HCT116 (cell line): ENCODE data around the gene NR1I3.

Experiments used
- JUND ChIP-seq: IDR thresholded peaks from 2 replicates; pipeline ENCODE4 v1.6.1; 2012
- POLR2AphosphoS5 ChIP-seq: IDR thresholded peaks from 2 replicates; pipeline ENCODE4 v1.6.1; 2011; ENCODE audit warnings: mild to moderate bottlenecking, low read depth, low read length, moderate library complexity
- ZNF274 ChIP-seq: fragments of 200-500 bp; sonication (Bioruptor generic); IDR thresholded peaks from 2 replicates; pipeline ENCODE4 v1.6.1; 2014; ENCODE audit warnings: mild to moderate bottlenecking, low read depth, low read length, inconsistent platforms
- TF ChIP-seq, protein P1 (sequence below), 3 experiments: fragments of 200-600 bp in 1 of 3; sonication (generic) in 1 of 3; IDR thresholded peaks in 2 of 3; conservative IDR thresholded peaks in 1 of 3; 2 replicates each; pipeline ENCODE4 v1.5.1; 2012 to 2017; ENCODE audit warnings: low read depth in 2 of 3, low read length in 2 of 3, antibody characterized with exemption in 1 of 3, borderline replicate concordance in 1 of 3, control low read depth in 1 of 3, mild to moderate bottlenecking in 1 of 3, mixed read lengths in 1 of 3, mixed run types in 1 of 3, moderate library complexity in 1 of 3; ENCODE audit not compliant: insufficient read depth in 1 of 3
- TF ChIP-seq, protein P2 (sequence below): IDR thresholded peaks from 2 replicates; pipeline ENCODE4 v1.6.1; 2011; ENCODE audit warnings: mild to moderate bottlenecking, low read length, moderate library complexity; ENCODE audit not compliant: insufficient replicate concordance; ENCODE audit errors: extremely low read depth

DNA sequence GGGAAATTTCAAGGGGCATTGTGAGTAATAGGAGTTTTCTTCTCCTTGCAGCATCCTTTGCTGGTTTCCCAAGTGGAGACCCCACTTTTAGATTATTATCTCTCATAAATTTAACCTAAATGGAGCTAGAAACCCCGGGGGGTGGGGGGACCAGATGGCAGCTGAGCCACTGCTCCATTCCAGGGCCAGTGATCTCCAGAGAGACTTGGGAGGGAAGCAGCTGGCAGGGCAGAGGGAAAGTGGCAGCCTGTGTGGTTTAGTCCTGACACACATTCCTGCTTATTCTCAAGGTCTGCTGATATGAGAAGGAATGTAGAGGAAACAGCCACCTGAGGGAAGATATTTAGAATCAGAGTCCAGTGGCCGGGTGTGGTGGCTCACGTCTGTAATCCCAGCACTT lies 36.9 kb upstream of the NR1I3 start:
- TF ChIP-seq JUND: no peak
- TF ChIP-seq, protein P1, sequence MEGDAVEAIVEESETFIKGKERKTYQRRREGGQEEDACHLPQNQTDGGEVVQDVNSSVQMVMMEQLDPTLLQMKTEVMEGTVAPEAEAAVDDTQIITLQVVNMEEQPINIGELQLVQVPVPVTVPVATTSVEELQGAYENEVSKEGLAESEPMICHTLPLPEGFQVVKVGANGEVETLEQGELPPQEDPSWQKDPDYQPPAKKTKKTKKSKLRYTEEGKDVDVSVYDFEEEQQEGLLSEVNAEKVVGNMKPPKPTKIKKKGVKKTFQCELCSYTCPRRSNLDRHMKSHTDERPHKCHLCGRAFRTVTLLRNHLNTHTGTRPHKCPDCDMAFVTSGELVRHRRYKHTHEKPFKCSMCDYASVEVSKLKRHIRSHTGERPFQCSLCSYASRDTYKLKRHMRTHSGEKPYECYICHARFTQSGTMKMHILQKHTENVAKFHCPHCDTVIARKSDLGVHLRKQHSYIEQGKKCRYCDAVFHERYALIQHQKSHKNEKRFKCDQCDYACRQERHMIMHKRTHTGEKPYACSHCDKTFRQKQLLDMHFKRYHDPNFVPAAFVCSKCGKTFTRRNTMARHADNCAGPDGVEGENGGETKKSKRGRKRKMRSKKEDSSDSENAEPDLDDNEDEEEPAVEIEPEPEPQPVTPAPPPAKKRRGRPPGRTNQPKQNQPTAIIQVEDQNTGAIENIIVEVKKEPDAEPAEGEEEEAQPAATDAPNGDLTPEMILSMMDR (IDR thresholded peaks at IDR 0.05 in 2 of 3, conservative IDR thresholded peaks at IDR 0.05 in 1 of 3; ENCODE audit: borderline replicate concordance in 1 of 3, insufficient read depth in 1 of 3, low read depth in 2 of 3, low read length in 2 of 3): no peak
- TF ChIP-seq POLR2AphosphoS5: no peak
- TF ChIP-seq ZNF274: no peak
- TF ChIP-seq, protein P2, sequence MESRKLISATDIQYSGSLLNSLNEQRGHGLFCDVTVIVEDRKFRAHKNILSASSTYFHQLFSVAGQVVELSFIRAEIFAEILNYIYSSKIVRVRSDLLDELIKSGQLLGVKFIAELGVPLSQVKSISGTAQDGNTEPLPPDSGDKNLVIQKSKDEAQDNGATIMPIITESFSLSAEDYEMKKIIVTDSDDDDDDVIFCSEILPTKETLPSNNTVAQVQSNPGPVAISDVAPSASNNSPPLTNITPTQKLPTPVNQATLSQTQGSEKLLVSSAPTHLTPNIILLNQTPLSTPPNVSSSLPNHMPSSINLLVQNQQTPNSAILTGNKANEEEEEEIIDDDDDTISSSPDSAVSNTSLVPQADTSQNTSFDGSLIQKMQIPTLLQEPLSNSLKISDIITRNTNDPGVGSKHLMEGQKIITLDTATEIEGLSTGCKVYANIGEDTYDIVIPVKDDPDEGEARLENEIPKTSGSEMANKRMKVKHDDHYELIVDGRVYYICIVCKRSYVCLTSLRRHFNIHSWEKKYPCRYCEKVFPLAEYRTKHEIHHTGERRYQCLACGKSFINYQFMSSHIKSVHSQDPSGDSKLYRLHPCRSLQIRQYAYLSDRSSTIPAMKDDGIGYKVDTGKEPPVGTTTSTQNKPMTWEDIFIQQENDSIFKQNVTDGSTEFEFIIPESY: no peak
